Parathyroid adenoma (tissue), 2 donors: ENCODE results near the gene TIMM50.

Experiments used
- H2AFZ ChIP-seq: fragments of 300-600 bp; sonication (generic); one replicate; pipeline ENCODE4 v1.7.0; 2017; ENCODE audit warnings: antibody characterized with exemption, mild to moderate bottlenecking
- H3K27ac ChIP-seq: fragments of 300-600 bp; sonication (generic); one replicate; pipeline ENCODE4 v1.7.0; 2017
- H3K27me3 ChIP-seq: fragments of 300-600 bp; sonication (generic); one replicate; pipeline ENCODE4 v1.7.0; 2017; ENCODE audit warnings: low read length; ENCODE audit not compliant: control insufficient read depth, insufficient read depth
- H3K36me3 ChIP-seq: fragments of 300-600 bp; sonication (generic); one replicate; pipeline ENCODE4 v1.7.0; 2017; ENCODE audit warnings: low read length; ENCODE audit not compliant: control insufficient read depth, insufficient read depth
- H3K4me1 ChIP-seq: fragments of 300-600 bp; sonication (generic); one replicate; pipeline ENCODE4 v1.7.0; 2017; ENCODE audit warnings: control low read depth
- H3K4me2 ChIP-seq: fragments of 300-600 bp; sonication (generic); one replicate; pipeline ENCODE4 v1.7.0; 2017; ENCODE audit warnings: low read length
- H3K4me3 ChIP-seq: fragments of 300-600 bp; sonication (generic); one replicate; pipeline ENCODE4 v1.7.0; 2017; ENCODE audit warnings: low read depth, low read length
- H3K79me2 ChIP-seq: fragments of 300-600 bp; sonication (generic); one replicate; pipeline ENCODE4 v1.7.0; 2017; ENCODE audit warnings: control low read depth
- H3K9ac ChIP-seq: fragments of 300-600 bp; sonication (generic); one replicate; pipeline ENCODE4 v1.7.0; 2017; ENCODE audit warnings: mild to moderate bottlenecking
- H3K9me3 ChIP-seq: fragments of 300-600 bp; sonication (generic); one replicate; pipeline ENCODE4 v1.7.0; 2017; ENCODE audit warnings: low read length; ENCODE audit not compliant: control insufficient read depth
- TF ChIP-seq, protein P1 (sequence below): fragments of 300-600 bp; sonication (generic); IDR thresholded peaks from one replicate; pipeline ENCODE4 v1.7.0; 2017; ENCODE audit warnings: antibody characterized with exemption, mild to moderate bottlenecking
- donor health status: primary hyperparathyroidism.

Gene TIMM50

DNA sequence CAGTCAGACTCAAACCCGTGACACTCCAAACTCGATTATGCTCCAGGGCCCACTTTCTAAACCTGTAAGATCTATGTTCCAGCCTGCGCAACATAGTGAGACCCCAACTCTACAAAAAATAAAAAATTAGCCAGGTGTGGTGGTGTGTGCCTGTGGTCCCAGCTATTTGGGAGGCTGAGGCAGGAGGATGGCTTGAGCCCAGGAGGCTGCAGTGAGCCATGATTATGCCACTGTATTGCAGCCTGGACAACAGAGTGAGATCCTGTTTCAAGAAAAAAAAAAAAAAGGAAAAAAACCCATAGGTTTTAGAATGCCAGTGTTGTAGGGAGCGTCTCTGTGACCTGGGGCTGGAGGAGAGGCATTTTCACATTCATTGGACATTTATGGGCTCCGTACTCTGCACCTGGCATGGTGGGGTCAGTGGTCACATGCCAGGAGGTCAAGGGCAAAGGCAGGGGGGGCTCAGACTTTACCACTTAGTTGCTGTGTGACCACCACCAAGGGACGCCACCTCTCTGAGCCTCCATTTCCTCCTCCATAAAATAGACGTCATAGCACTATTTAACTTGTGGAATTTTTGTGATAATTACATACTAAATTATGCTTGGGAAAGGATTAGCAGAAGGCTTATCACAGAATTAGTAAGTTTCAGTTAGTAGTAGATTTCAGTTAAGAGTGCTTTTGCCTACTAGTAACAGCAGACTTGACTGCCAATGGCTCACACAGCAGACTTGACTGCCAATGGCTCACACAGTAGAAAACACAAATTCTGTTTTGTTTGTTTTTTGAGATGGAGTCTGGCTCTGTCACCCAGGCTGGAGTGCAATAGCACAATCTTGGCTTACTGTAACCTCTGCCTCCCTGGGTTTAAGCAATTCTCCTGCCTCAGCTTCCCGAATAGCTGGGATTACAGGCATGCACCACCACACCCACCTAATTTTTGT lies 40.2 kb downstream of the TIMM50 start:
- peak overlapping the region; percentile 51 for H3K4me3 ChIP-seq
- peaks cover 18% of the 10 kb centered on the region for H3K4me1 ChIP-seq
- H3K27me3 ChIP-seq = no peaks in the 10 kb centered on the region
- peak overlapping the region; percentile 75 for H2AFZ ChIP-seq
- peak overlapping the region; percentile 86 for H3K27ac ChIP-seq
- peak overlapping the region; percentile 61 for H3K4me2 ChIP-seq
- no peaks in the 10 kb centered on the region for H3K9me3 ChIP-seq
- TF ChIP-seq, protein P1, sequence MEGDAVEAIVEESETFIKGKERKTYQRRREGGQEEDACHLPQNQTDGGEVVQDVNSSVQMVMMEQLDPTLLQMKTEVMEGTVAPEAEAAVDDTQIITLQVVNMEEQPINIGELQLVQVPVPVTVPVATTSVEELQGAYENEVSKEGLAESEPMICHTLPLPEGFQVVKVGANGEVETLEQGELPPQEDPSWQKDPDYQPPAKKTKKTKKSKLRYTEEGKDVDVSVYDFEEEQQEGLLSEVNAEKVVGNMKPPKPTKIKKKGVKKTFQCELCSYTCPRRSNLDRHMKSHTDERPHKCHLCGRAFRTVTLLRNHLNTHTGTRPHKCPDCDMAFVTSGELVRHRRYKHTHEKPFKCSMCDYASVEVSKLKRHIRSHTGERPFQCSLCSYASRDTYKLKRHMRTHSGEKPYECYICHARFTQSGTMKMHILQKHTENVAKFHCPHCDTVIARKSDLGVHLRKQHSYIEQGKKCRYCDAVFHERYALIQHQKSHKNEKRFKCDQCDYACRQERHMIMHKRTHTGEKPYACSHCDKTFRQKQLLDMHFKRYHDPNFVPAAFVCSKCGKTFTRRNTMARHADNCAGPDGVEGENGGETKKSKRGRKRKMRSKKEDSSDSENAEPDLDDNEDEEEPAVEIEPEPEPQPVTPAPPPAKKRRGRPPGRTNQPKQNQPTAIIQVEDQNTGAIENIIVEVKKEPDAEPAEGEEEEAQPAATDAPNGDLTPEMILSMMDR = no peak
- no peaks in the 10 kb centered on the region for H3K36me3 ChIP-seq
- H3K9ac ChIP-seq = no peak overlapping the region
- no peaks in the 10 kb centered on the region for H3K79me2 ChIP-seq

DNA sequence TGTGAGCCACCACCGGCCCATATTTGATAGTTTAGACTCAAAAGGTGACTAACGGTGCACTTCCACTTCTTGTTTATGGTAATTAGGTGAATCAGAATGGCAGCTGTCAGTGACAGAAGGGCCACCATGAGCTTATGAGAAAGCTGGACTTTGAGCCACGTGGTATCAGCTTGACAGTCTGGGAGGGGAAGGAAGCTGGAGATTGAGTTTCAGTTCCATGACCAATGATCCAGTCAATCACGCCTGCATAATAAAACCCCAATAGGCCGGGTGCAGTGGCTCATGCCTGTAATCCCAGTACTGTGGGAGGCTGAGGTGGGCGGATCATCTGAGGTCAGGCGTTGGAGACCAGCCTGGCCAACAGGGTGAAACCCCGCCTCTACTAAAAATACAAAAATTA lies 43.9 kb downstream of the TIMM50 start:
- H3K27ac ChIP-seq = no peak overlapping the region

DNA sequence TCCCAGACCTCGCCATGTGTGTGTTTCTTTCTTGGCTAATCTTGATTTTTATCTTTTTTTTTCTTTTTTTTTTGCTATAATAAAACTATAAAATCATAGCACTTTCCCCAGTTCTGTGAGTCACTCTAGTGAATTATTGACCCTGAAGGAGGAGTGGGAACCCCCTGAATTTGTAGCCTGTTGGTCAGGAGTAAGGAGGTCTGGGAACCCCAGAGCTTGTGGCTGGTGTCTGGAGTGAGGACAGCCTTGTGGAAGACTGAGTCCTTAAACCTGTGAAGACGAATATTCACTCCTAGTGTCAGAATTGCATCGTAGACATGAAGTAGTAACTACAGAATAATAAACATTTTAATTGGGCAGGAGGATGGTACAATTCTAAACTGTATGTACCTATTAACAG lies 44.6 kb downstream of the TIMM50 start:
- Histone ChIP-seq H3K4me2 (no peak overlapping the region), H3K9me3 (no peaks in the 10 kb centered on the region), H3K27me3 (no peaks in the 10 kb centered on the region), H2AFZ (no peak overlapping the region), H3K36me3 (no peaks in the 10 kb centered on the region), H3K27ac (no peak overlapping the region), H3K4me1 (peaks cover 7% of the 10 kb centered on the region), H3K9ac (no peak overlapping the region), H3K4me3 (no peak overlapping the region), H3K79me2 (no peaks in the 10 kb centered on the region)
- TF ChIP-seq, protein P1 = no peak

More for the DNA sequence above, 43.9 kb downstream of the TIMM50 start:
- TF ChIP-seq, protein P1 = no peak
- Histone ChIP-seq H3K9ac (no peak overlapping the region), H2AFZ (no peak overlapping the region), H3K36me3 (no peaks in the 10 kb centered on the region), H3K27me3 (no peaks in the 10 kb centered on the region), H3K4me3 (no peak overlapping the region), H3K9me3 (no peaks in the 10 kb centered on the region), H3K4me1 (peaks cover 7% of the 10 kb centered on the region), H3K79me2 (no peaks in the 10 kb centered on the region), H3K4me2 (no peak overlapping the region)

DNA sequence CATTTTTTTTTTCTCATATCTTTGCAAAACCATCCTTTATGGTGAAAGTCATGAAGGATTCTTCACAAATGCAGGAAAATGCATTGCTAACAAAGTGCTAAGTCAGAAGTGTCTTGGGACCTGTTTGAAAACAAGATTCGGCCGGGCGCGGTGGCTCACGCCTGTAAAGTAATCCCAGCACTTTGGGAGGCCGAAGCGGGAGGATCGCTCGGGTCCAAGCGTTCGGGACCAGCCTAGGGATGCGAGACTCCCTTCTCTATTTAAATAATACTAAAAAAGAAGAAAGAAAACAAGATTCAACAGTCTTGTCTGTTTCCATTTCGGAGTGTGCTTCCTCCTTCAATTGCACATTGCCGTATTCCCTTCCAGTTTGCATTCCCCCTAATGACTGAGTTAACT lies 51.2 kb downstream of the TIMM50 start:
- peak overlapping the region; percentile 85 for H3K4me2 ChIP-seq
- H3K27me3 ChIP-seq = no peaks in the 10 kb centered on the region
- H3K79me2 ChIP-seq = peaks cover 27% of the 10 kb centered on the region
- H3K36me3 ChIP-seq = no peaks in the 10 kb centered on the region
- no peaks in the 10 kb centered on the region for H3K9me3 ChIP-seq
- peak overlapping the region; percentile 81 for H2AFZ ChIP-seq
- TF ChIP-seq, protein P1 = no peak
- H3K4me1 ChIP-seq = peaks cover 3% of the 10 kb centered on the region
- peak overlapping the region; percentile 92 for H3K4me3 ChIP-seq
- no peak overlapping the region for H3K27ac ChIP-seq
- H3K9ac ChIP-seq = peak overlapping the region; percentile 71
